HepG2 (cell line): ENCODE measurements around the gene SOX12. TPM values are rescaled to one million over a fixed set of nuclear protein-coding genes. Genes with fewer than 3 reads are reported as not detected.

Experiments
- CBX5 ChIP-seq: sonication (generic); formaldehyde crosslinking; IDR thresholded peaks from 2 replicates; pipeline ENCODE4 v1.4.0; 2020; ENCODE audit warnings: missing genetic modification reagents, borderline replicate concordance
- DMAP1 ChIP-seq: IDR thresholded peaks from 2 replicates; pipeline ENCODE4 v1.6.1; 2016
- HNRNPK ChIP-seq: fragments of 200-400 bp; formaldehyde crosslinking; IDR thresholded peaks from 2 replicates; pipeline ENCODE4 v1.6.1; 2018; ENCODE audit warnings: low read length, low read depth, moderate library complexity, mild to moderate bottlenecking; ENCODE audit not compliant: poor library complexity, severe bottlenecking
- MEIS2 ChIP-seq: sonication (generic); formaldehyde crosslinking; IDR thresholded peaks from 2 replicates; pipeline ENCODE4 v1.9.0; 2021; ENCODE audit warnings: mild to moderate bottlenecking, missing genetic modification reagents
- MIXL1 ChIP-seq: IDR thresholded peaks from 2 replicates; pipeline ENCODE4 v1.6.1; 2016
- NFIC ChIP-seq: IDR thresholded peaks from 2 replicates; pipeline ENCODE4 v1.6.1; 2012; ENCODE audit warnings: mild to moderate bottlenecking, low read length, inconsistent platforms
- POLR2AphosphoS5 ChIP-seq: IDR thresholded peaks from 2 replicates; pipeline ENCODE4 v1.6.1; 2012; ENCODE audit warnings: low read depth, low read length
- ZNF589 ChIP-seq: sonication (generic); formaldehyde crosslinking; conservative IDR thresholded peaks from 2 replicates; pipeline ENCODE4 v1.8.0; 2022; ENCODE audit warnings: mild to moderate bottlenecking, moderate library complexity, missing genetic modification reagents
- polyA plus RNA-seq, 8 experiments: library from polyadenylated mRNA; depleted of rRNA in 3 of 8; stranded (reverse) in 7 of 8; unstranded in 1 of 8; fragments of >200 nt; fragmentation: Illumina TruSeq in 4 of 8; extraction: Trizol in 4 of 8; gene quantifications; 2 replicates each; pipeline versions ENCODE4 v1.2.1 to v1.2.3, GENCODE V29; 2011 to 2016; ENCODE audit warnings: low read depth in 4 of 8, missing spikeins in 1 of 8, mixed read lengths in 1 of 8; ENCODE audit not compliant: insufficient read depth in 1 of 8
- total RNA-seq, 5 experiments: library from RNA; depleted of rRNA; stranded (reverse); fragments of >200 nt; fragmentation: Illumina TruSeq; extraction: Trizol; gene quantifications; 2 replicates each; pipeline ENCODE4 v1.2.3, GENCODE V29; 2016; ENCODE audit warnings: low read depth in 1 of 5
- TF ChIP-seq, protein P1 (sequence below): sonication (generic); formaldehyde crosslinking; IDR thresholded peaks from 2 replicates; pipeline ENCODE4 v1.5.0; 2020; ENCODE audit warnings: missing genetic modification reagents
- TF ChIP-seq, protein P2 (sequence below): sonication (generic); formaldehyde crosslinking; IDR thresholded peaks from 2 replicates; pipeline ENCODE4 v1.5.0; 2020; ENCODE audit warnings: mild to moderate bottlenecking, missing genetic modification reagents
- TF ChIP-seq, protein P3 (sequence below): sonication (generic); formaldehyde crosslinking; IDR thresholded peaks from 2 replicates; pipeline ENCODE4 v1.8.0; 2022; ENCODE audit warnings: low read depth, missing genetic modification reagents
- TF ChIP-seq, protein P4 (sequence below): sonication (generic); formaldehyde crosslinking; IDR thresholded peaks from 2 replicates; pipeline ENCODE4 v1.4.0; 2020; ENCODE audit warnings: missing genetic modification reagents, borderline replicate concordance
- TF ChIP-seq, protein P5 (sequence below): sonication (generic); formaldehyde crosslinking; IDR thresholded peaks from 2 replicates; pipeline ENCODE4 v1.4.0; 2020; ENCODE audit warnings: mild to moderate bottlenecking, low read depth, missing genetic modification reagents

SOX12 gene
- total and polyA plus RNA-seq, 2 of the 13 experiments (the other 11 are each of a cell fraction or from before 2014, with no cell fraction given), result 10.0 to 18.7 TPM

DNA sequence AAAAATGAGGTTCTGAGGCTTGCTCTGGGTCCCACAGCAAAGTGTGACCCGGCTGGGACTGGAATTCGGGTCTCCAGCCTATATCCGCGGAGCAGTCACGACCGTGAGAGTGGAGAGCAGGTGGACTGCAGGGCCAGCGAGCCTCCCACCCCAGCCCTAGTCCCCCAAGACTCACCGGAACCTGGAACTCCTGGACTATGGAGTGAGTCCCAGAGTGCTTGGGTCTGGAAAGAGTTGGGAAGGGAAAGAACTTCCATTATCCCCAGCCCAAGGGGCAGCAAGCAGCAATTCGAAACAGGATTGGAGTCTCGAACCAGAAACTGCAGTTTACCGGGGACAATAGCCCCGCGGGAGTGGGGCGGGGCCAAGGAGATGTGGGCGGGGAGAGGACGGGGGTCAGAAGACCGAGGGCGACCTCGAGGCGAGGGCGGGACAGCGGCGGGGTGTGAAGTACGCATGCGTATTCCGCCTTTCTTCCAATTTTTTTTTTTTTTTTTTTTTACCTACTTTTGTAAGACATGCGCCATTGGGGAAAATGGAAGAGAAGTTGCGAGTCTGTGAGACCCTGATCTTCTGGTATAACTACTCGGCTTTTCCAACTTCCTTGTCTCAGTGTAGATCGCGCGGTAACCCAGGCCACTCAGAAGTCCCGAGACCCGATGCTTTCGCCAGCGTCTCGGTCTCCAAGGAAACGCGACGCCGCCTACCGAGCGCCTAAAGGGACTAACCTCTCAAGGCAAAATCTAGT lies 35.1 kb upstream of the SOX12 start, which contains the start of gene C20orf96 (continued):
- peak; percentile 78 for TF ChIP-seq POLR2AphosphoS5
- no peak for TF ChIP-seq CBX5
- TF ChIP-seq, protein P1, sequence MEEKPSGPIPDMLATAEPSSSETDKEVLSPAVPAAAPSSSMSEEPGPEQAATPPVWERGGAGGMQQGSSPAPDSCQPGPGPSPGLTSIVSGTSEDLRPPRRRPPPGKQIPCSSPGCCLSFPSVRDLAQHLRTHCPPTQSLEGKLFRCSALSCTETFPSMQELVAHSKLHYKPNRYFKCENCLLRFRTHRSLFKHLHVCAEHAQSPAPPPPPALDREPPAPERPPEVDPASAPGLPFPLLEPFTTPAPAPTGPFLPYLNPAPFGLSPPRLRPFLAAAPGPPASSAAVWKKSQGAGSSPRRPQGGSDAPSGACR, result no peak
- TF ChIP-seq, protein P2, sequence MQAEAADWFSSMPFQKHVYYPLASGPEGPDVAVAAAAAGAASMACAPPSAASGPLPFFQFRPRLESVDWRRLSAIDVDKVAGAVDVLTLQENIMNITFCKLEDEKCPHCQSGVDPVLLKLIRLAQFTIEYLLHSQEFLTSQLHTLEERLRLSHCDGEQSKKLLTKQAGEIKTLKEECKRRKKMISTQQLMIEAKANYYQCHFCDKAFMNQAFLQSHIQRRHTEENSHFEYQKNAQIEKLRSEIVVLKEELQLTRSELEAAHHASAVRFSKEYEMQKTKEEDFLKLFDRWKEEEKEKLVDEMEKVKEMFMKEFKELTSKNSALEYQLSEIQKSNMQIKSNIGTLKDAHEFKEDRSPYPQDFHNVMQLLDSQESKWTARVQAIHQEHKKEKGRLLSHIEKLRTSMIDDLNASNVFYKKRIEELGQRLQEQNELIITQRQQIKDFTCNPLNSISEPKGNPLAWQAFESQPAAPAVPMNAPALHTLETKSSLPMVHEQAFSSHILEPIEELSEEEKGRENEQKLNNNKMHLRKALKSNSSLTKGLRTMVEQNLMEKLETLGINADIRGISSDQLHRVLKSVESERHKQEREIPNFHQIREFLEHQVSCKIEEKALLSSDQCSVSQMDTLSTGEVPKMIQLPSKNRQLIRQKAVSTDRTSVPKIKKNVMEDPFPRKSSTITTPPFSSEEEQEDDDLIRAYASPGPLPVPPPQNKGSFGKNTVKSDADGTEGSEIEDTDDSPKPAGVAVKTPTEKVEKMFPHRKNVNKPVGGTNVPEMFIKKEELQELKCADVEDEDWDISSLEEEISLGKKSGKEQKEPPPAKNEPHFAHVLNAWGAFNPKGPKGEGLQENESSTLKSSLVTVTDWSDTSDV (CRISPR knock-in tag), result no peak
- no peak for TF ChIP-seq HNRNPK
- TF ChIP-seq, protein P3, sequence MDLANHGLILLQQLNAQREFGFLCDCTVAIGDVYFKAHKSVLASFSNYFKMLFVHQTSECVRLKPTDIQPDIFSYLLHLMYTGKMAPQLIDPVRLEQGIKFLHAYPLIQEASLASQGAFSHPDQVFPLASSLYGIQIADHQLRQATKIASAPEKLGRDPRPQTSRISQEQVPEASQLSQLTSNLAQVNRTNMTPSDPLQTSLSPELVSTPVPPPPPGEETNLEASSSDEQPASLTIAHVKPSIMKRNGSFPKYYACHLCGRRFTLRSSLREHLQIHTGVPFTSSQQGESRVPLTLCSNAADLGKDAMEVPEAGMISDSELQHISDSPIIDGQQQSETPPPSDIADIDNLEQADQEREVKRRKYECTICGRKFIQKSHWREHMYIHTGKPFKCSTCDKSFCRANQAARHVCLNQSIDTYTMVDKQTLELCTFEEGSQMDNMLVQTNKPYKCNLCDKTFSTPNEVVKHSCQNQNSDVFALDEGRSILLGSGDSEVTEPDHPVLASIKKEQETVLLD (CRISPR knock-in tag), result no peak
- TF ChIP-seq, protein P4, sequence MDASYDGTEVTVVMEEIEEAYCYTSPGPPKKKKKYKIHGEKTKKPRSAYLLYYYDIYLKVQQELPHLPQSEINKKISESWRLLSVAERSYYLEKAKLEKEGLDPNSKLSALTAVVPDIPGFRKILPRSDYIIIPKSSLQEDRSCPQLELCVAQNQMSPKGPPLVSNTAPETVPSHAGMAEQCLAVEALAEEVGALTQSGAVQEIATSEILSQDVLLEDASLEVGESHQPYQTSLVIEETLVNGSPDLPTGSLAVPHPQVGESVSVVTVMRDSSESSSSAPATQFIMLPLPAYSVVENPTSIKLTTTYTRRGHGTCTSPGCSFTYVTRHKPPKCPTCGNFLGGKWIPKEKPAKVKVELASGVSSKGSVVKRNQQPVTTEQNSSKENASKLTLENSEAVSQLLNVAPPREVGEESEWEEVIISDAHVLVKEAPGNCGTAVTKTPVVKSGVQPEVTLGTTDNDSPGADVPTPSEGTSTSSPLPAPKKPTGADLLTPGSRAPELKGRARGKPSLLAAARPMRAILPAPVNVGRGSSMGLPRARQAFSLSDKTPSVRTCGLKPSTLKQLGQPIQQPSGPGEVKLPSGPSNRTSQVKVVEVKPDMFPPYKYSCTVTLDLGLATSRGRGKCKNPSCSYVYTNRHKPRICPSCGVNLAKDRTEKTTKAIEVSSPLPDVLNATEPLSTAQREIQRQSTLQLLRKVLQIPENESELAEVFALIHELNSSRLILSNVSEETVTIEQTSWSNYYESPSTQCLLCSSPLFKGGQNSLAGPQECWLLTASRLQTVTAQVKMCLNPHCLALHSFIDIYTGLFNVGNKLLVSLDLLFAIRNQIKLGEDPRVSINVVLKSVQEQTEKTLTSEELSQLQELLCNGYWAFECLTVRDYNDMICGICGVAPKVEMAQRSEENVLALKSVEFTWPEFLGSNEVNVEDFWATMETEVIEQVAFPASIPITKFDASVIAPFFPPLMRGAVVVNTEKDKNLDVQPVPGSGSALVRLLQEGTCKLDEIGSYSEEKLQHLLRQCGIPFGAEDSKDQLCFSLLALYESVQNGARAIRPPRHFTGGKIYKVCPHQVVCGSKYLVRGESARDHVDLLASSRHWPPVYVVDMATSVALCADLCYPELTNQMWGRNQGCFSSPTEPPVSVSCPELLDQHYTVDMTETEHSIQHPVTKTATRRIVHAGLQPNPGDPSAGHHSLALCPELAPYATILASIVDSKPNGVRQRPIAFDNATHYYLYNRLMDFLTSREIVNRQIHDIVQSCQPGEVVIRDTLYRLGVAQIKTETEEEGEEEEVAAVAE (CRISPR knock-in tag), result no peak; the same call in 1 of the 2 replicates
- TF ChIP-seq, protein P5, sequence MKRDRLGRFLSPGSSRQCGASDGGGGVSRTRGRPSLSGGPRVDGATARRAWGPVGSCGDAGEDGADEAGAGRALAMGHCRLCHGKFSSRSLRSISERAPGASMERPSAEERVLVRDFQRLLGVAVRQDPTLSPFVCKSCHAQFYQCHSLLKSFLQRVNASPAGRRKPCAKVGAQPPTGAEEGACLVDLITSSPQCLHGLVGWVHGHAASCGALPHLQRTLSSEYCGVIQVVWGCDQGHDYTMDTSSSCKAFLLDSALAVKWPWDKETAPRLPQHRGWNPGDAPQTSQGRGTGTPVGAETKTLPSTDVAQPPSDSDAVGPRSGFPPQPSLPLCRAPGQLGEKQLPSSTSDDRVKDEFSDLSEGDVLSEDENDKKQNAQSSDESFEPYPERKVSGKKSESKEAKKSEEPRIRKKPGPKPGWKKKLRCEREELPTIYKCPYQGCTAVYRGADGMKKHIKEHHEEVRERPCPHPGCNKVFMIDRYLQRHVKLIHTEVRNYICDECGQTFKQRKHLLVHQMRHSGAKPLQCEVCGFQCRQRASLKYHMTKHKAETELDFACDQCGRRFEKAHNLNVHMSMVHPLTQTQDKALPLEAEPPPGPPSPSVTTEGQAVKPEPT, result peak; percentile 72
- TF ChIP-seq ZNF589, result no peak
- TF ChIP-seq MIXL1 (CRISPR knock-in tag), result 0 out of 2 replicates have a peak, but pooled peaks have one; percentile 5
- TF ChIP-seq MEIS2 (CRISPR knock-in tag), result no peak
- TF ChIP-seq NFIC, result no peak
- TF ChIP-seq DMAP1 (CRISPR knock-in tag), result 0 out of 2 replicates have a peak, but pooled peaks have one; percentile 23
